GM19452 (cell line): ENCODE data around the gene DROSHA.
"Not testable (repeated sequence)": the region's sequence is repeated elsewhere in the genome, so short reads cannot be mapped to it uniquely, and the experiment has no call there.

Source experiments
- ATAC-seq: cut with Tn5 transposase; IDR thresholded peaks from one replicate; pipeline ENCODE4 v1.9.1; 2021; ENCODE audit not compliant: unreplicated experiment

Gene DROSHA

DNA sequence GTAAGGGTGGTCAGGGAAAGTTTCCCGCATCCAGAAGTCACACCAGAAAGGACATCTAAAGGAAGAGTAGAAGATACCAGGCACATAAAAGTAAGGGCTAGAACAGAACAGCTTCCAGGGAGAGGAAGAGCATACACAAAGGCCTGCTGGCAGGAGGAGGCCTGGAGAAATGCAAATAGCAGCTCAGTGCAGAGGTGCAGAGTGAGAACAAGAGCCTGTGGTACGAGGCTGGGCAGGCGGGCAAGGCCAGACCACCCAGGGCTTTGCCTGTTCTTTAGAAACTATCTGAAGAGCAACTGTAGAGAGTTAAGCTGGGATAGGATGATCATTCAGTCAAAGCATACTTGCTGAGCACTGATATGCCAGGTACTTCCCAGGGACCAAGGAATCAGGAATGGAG lies 115.3 kb downstream of the DROSHA start:
- no peak for ATAC-seq

DNA sequence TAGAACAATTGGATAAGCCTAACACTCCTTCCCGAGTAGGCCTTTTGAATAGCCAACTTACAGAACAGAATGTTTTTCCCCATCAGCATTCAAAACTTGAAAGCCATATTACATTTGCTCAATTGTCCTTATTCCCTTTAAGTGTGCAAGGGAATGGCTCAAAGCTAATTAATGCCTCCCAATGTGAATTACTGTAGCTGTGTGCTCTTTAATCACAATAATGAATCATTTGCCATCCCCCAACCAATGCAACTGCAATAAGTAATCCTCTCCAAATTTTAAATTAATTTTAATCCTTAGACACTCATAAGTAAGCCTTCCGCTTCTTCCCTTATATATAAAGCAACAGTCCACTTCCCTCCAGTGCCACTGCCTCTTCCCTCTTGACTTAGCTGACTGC lies 115.9 kb downstream of the DROSHA start:
- no peak for ATAC-seq

DNA sequence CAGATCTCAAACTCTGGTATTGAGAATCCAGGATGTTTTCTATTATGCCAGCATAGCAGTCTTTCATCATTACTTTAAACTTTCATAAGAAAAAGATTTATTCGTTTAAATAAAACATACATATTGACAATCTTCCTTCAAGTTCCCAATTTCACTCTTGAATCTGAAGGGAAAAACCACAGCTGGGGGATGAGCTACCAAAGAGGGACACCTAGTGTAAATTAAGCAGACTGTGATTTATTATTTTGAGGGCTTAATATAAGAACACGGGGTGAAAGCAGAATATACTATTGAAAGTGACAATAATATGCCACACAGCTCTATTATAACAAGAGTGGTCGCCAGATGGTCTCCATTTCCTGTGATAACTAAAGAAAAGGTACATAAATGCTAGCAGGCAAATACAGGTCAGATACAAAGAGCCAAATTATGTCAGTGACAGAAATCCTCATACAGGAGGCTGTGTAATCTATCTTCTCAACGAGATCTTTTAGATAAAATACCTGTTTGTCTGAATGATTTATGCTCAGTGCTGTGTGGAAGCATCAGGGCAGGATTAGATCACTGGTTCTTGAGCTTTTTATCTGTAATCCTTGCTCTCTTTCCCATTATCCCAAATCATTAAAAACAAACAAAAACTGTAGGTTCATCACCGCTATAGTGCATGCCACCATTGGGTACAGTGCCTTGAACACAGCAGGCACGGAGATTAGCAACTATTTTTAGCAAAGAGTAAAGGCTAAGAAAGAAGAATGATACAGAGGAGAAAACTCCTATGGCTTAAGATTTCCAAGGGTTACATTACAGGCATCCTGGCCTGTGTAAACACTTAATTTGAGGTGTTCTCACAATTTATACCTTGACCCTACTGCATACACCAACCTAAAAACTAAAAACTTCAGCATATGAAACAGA lies 116.6 kb downstream of the DROSHA start:
- ATAC-seq = no peak

DNA sequence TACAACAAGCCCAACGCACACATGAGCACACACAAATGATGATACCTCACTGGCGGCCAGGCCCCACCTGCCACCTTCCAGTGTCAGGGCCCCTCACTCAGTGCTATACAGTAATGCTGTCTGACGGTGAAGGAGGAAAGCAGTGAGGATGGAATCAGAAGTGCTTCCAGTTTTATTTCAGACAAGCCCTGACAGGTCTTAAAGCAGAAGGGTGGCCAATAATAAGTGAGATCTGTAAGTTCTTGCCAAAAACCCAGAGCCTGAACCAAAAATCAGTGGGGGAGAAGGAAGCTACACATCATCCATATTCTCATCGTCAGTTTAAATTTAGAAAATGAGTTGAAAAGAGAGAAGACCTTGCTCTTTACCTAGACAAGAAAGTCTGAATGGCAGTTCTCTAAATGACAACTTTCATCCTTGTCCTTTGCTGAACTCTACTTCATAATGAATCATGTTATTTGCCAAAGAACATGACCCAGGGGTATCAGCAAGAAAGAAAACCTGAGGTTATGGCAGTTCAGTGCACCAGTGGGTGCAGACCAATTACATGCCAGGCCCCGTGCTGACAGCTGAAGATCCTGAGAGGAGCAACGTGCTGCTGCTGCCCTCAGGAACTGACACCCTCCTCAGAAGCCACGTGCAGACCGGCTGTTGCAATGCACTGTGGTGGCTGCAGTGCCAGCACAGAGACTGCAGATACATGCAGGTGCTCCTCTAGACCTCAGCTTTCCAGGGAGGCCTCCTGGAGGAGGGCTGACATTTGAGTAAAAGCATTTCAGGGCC lies 118.7 kb downstream of the DROSHA start:
- ATAC-seq = no peak

DNA sequence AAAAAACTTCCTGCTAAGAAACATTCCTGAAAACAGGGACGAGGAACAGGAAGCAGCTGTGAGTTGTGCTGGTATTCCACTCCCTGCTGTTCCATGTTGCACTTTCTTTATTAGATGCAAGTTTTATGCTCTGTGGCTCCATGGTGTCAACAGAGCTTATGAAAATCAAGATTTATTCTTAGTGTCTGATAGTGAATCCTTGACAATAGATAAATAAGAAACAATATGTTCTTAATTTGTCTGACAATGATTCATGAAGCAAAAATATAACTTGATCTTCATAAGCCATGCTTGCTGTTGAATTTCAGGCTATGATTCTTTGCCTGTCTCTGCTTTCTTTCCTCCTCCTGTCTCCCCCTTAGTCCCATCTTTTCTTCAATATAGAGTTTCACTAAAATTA lies 119.6 kb downstream of the DROSHA start:
- ATAC-seq = no peak

DNA sequence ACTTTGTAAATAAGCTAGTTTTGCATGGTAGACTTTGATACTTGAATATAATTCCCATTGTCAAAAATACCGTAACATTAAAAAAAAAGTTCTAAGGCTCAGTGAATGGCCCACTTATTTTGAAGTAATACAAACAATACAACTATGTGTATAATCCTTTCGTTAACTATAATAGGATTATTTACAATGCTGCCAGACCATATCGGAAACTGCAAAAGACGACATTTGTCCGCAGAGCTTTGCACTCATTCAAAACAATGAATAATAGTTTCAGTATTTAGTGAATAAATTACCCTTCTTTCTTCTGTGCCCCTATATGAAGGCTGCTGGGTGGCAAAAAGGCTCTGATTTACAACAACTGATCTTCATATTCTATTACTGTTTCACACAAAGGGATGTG lies 121.8 kb downstream of the DROSHA start:
- no peak for ATAC-seq

DNA sequence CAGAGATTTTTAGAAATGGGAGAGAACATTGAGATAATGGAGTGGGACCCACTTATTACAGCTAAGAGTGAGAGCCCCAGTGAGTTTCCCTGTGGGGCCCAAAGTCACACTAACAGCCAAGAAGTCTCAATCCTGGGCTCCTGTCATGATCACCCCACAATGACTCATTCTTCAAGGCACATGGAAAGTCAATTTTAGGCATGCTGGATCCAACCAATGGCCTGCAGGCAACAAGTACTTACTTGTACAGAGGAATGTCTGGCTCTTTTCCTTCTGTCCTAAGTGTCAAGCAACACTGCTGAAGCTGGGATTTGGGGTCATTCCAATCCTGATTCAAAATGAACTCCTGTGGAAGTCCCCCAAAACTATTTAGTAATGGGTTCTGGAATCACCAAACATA lies 123.1 kb downstream of the DROSHA start:
- ATAC-seq = no peak

DNA sequence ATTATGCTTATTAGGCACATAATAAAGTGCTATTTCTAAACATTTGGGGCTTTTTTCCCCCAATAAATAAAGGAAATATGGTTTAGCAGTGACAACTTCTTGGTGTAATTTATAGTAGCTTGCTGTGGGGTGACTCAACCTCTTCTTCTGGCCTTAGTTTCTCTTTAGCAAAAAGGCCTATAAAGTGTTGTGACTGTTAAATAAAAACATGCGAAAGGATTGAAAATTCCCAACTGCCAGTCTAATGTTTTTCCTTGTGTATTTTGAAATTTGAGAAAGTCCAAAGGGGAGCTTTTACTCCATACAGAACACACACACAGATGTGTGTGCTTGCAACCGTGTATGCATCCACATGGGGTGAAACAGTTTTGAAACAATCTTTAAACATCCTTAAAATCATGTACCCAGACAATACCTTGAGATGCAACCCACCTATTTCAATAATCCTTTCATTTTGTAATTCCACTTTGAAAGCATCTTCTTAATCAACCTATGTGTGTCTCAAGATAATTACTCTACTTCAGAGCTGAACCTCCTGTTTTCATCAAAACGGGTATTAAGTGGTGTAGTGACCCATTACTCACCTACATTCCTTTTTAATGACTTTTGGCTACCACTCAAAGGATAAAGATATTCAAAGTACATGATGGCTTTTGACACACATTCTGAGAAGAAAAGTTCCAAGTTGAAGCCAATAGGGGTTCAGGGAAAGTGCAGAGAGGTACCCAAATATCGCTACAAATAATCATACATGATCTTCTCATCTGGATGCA lies 123.8 kb downstream of the DROSHA start:
- ATAC-seq = no peak

DNA sequence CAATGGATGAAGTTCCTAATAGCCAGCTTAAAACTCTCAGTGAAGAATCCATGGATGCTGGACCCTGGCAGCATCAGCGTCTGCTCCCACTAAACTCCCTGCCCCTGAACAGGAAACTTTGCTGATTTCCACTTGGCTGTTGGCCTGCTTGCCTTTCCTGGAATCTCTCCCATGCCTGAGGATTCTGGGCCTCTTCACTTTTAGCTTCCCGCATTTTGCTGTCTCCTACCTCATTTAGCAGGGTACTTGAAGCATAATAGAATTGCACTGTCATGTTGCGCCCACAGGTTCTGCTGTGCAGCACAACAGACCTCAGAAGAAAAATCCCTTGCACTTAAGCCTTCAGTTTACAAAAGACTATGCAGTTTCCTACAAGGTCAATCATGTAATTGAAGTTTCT lies 127.6 kb downstream of the DROSHA start:
- ATAC-seq = no peak

DNA sequence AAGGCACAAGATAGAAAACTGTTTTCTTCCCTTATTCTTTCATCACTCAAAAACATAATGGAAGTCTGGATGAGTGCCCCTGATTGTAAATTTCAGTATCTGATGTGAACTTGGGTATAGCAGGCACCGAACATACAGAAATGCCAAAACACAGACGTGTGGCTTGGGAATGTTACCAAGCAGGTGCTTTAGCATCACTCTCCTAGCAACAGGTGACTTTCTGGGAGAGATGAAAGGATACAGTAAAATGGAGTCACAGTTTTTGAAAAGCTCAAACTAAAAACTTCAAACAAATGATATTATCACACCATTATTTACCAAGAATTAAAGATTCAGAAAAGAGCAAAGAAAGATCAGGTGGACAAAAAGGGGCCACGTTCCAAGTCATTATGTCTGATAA lies 130.2 kb downstream of the DROSHA start:
- no peak for ATAC-seq

DNA sequence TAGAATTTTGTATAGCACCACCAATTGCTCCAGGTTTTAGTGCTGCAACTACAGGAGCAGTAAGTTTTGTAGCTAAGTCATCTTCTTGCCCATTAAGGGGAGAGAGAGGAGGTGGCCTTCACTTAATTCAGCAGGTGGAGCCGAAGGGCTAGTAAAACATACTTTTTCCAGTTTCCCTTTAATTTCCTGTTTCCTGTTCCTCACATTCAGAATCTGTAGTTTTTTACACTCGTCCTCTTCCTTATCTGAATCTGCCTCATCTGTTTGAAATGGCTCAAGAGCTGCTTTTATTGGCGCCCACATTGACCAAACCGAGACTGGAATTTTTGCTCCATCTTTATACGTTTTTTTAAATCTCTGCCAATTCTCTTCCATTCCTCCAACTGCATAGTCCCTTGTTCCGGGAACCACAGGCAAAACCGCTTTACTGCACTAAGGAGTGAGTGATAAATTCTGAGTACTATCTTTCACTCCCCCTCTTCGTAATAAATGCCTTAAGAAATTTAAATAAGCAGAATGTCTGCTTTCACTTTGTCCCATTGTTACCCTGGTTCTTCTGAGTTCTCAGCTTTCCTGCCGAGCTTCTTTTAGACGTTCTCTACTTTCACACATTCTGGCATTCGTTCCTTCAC lies 133.9 kb downstream of the DROSHA start:
- no peak for ATAC-seq

DNA sequence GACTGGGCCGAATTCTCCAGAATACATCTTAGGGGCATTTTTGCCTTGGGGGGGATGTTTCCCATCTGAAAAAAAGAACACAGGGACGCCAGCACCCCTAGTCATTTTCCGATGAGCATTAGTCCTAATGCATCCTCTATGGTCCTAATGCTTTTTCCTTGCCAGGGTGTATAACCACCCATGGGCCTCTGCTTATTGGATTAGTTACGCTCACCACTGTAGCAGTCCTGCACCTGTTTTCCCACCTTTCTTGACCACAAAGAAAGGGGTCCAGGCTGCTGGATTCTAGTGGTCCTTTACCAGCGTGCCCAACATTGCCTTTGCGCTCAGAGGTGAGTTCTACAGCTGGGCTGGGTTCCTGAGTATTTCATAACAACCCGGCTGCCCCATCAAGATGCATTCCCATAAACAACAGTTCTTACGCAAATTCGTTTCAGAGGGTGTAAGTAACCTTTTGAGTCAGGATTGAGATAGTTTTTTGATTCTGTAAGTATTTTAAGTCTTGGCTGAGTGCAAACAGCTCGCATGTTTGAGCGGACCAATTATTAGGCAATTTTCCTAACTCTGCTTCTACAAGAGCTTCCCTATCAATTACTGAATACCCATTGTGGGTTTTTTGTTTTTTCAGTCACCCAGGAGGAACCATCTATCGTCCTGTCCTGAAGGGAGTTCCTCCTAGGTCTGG lies 135.1 kb downstream of the DROSHA start:
- ATAC-seq = no peak

DNA sequence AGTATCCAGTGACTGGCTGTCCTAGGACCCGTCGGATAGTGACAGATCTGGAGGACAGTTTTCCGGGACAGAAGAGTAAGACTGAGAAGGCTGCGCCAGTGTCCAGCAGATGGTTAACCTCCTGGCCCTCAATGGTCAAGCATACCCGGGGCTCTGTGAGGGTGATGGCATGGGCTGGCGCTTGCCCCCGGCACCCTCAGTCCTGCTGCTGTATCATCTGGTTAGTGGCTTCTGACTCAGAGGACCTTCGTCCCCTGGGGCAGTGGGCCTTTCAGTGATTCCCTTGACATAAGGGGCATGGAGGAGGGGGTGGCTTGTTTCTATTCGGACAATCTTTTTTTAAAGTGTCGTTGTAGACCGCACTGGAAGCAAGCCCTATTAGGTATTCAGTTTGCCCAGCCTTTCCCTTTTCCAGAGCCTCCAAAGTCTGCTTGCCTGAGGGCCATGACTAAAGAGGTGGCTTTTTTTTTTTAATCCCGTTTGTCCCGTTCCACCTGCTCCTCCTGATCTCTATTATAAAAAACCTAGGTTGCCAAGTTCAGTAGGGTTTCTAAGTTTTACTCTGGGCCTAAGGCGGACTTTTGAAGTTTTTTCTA lies 136.3 kb downstream of the DROSHA start:
- ATAC-seq = not testable (repeated sequence)

DNA sequence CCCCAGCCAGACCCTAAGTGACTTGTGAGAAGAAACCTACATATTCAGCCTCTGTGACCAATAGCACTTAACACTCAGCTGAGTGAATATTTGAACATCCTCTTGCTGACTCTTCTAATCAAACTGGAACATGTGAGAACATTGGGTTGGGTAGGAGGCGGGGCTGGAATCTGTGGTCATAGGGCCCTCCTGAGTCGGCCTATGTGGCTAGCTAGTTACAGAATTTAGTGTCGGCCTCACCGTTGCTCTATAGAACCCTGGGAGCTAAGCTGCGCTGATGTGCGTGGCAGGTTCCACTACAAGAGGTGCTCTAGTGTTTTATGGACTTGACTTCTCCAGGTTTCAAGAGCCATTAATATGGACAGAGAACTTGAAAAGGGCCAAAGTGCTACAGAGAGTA lies 138.8 kb downstream of the DROSHA start:
- ATAC-seq = no peak

DNA sequence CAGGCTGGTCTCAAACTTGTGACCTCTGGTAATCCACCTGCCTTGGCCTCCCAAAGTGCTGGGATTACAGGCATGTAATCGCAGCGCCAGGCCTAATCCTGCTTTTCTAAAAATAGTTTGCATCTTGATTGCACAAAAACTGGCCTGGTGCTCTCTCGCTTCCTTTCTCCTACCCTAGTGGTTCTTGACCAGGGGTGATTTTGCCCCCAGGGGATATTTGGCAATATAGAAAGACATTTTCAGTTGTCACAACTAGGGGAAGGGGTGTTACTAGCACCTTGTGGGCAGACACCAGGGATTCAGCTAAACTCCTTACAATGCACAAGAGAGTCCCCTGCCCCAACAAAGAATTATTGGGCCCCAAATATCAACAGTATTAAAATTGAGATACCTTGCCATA lies 139.8 kb downstream of the DROSHA start:
- ATAC-seq = no peak

DNA sequence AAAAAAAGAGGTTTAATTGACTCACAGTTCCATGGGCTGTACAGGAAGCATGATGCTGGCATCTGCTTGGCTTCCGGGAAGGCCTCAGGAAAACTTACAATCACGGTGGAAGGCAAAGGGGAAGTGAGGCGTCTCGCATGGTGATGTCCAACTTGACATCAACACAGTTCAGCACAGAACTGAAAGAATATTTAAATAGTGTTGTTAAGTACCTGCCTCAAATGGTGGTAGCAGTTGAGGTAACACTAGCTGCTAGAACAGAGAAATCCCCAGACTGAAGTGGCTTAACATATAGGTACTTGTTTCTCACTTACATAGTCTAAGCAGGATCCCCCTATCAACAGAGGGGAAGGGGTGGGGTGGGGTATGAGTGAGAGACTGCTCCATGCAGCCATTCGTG lies 141.6 kb downstream of the DROSHA start:
- no peak for ATAC-seq

DNA sequence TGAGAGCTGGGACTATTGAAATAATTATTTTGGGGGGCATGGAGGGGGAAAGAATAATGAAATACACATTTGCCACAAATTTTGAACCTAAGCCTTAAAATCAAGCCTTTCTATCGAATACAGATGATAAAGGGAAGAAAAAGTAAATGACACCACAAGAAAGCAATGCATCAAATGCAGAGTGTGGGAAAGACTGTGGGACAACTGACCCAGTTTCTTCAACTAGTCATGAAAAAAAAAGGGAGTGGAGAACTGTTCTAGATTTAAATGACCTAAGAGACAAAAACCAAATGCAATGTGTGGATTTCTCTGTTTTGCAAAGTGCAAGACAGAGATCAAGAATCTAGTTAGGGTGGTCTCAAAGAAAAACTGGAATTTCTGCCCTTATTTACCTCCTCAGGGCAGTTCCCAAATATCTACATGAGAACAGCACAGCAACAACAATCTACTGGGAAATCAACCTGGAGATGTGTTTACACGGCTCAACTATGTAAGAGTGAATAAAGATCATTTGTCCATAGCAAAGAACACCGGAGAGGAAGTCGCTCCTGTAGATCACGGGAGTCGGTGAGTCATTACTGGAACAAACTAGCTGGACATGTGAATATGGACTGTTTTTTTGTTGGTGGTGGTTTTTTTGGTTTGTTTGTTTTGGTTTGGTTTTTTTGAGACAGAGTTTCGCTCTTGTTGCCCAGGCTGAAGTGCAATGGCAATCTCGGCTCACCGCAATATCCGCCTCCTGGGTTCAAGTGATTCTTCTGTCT lies 145.9 kb downstream of the DROSHA start:
- no peak for ATAC-seq

DNA sequence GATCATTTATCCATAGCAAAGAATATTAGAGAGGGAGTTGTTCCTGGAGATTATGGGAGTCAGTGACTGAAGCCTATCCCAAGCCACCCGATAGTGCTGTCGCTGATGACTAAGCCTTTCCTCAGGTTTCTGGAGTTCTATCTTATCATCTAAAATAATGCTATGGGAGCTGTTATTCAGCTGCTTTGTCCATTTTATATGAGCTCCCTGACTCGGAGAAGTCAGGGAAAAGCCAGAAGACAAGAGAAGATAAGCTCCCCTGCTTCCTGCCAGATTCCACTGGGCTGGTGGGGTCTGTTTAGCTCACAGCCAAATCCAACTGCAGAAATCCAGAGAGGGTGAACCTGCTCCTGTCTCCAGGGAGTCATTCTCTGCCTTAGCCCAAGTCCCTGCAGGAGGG lies 148.2 kb downstream of the DROSHA start:
- no peak for ATAC-seq
